Effector CD8-positive, alpha-beta T cell (primary cell): ENCODE data around the gene ZNF805.
"Not testable (repeated sequence)": the region's sequence is repeated elsewhere in the genome, so short reads cannot be mapped to it uniquely, and the experiment has no call there.

Experiments
- DNase-seq: peaks from one replicate; lab custom pipeline; 2025; lab: John Stamatoyannopoulos, UW

ZNF805 gene

GRCh38 chr19:57269515-57270250 lies 29.3 kb downstream of the ZNF805 start:
- DNase-seq = no peak

GRCh38 chr19:57271280-57271679 lies 30.8 kb downstream of the ZNF805 start:
- no peak for DNase-seq

GRCh38 chr19:57273014-57273413 lies 32.6 kb downstream of the ZNF805 start:
- no peak for DNase-seq

GRCh38 chr19:57276430-57276829 lies 36.0 kb downstream of the ZNF805 start:
- no peak for DNase-seq

- not testable (repeated sequence) for DNase-seq
Observed at GRCh38 chr19:57278481-57278880, 38.0 kb downstream of the ZNF805 start.

GRCh38 chr19:57279418-57280164 lies 39.2 kb downstream of the ZNF805 start:
- peak; percentile 66 for DNase-seq

GRCh38 chr19:57280165-57280961 lies 39.9 kb downstream of the ZNF805 start, which contains the start of gene ZNF460:
TSS of gene ZNF460 (plus strand) at chr19:57280485. CDS start at chr19:57280807, 322 bp downstream.
- DNase-seq = peak; percentile 92

- no peak for DNase-seq
Observed at GRCh38 chr19:57280962-57281400, 40.5 kb downstream of the ZNF805 start.

GRCh38 chr19:57282011-57282643 lies 41.7 kb downstream of the ZNF805 start:
- DNase-seq = no peak

GRCh38 chr19:57288373-57288772 lies 47.9 kb downstream of the ZNF805 start:
- DNase-seq = no peak

GRCh38 chr19:57290970-57291369 lies 50.5 kb downstream of the ZNF805 start:
- no peak for DNase-seq

GRCh38 chr19:57292547-57292946 lies 52.1 kb downstream of the ZNF805 start:
- no peak for DNase-seq

GRCh38 chr19:57293719-57294118 lies 53.3 kb downstream of the ZNF805 start:
- no peak for DNase-seq

- no peak for DNase-seq
Observed at GRCh38 chr19:57302020-57302465, 61.6 kb downstream of the ZNF805 start.

GRCh38 chr19:57302727-57303401 lies 62.4 kb downstream of the ZNF805 start:
- DNase-seq = no peak
